Measurements from ENCODE around the gene LOXL1.

Gene LOXL1

GRCh38 chr15:73941044-73941443 lies 14.8 kb downstream of the LOXL1 start:
- DNase-seq, result peak; percentile 42

- no peak for DNase-seq
Observed at GRCh38 chr15:73941449-73941848, 15.2 kb downstream of the LOXL1 start.

- DNase-seq, result no peak
Observed at GRCh38 chr15:73941871-73942635, 15.8 kb downstream of the LOXL1 start.

DNA sequence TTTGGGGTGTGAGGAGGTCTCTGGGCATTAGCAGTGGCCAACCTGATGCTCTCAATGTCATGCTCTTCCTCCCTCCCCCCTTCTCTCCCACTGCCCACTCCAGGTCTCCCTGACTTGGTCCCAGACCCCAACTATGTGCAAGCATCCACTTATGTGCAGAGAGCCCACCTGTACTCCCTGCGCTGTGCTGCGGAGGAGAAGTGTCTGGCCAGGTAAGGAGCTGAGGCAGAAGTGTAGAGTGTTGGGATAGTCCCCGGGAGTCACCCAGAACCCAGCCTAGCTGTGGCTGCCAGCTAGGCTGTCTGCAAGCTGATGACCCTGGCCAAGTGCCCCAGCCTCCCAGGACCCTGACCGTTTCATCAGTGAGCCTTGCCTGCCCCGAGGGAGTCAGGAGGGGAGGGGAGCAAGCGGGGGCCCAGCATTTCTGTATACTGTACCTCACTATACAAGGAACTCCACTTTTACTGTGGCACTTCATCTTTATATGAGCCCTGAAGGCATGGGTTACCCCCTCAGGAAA lies 16.5 kb downstream of the LOXL1 start:
- no peak for DNase-seq

DNA sequence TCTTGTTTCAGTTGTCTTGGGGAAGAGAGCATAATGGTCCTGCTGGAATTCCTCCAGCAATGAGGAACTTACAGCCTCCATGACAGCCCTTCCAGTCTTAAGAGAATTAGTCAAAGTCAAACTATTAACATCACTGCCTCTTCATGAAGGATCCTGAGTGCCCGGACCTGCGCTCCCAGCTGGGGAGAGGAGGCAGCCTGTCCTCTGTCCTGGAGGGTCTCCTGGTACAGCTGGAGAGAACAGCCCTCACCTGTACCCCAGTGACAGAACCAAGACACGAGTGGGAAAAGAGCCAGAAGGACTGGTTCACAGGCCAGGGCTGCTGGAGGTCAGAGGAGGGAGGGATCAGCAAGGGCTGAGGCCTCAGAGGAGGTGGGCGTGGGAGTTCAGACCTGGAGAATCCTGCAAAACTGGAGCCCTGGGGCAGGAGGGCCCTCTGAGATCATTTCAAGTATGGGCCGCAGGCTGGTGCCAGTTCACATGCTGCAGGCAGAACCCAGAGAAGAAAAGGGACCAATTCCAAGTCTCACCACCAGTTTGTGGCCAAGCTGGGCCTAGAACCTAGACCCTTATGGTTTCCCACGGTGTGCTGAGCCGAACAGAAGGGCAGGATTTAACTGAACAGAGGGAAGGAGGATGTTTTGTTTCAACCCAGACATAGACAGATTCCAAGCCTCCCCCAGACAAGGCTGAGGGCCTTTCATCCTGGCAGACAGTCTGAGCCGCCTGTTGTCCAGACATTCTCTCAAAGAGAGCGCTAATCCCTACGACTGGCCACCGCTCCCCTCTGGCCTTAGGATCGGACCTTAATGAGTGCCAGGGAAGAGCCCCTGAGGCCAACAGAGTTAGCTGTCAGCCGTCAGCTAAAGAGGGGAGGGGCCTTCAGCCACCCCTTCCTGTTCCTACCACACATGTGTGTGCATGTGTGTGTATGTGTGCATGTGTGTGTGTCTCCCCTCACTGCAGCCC lies 18.2 kb downstream of the LOXL1 start:
- DNase-seq, result peak; percentile 50

- DNase-seq, result no peak
Observed at GRCh38 chr15:73945130-73945508, 18.9 kb downstream of the LOXL1 start.

GRCh38 chr15:73946046-73946721 lies 19.9 kb downstream of the LOXL1 start:
- DNase-seq, result no peak

DNA sequence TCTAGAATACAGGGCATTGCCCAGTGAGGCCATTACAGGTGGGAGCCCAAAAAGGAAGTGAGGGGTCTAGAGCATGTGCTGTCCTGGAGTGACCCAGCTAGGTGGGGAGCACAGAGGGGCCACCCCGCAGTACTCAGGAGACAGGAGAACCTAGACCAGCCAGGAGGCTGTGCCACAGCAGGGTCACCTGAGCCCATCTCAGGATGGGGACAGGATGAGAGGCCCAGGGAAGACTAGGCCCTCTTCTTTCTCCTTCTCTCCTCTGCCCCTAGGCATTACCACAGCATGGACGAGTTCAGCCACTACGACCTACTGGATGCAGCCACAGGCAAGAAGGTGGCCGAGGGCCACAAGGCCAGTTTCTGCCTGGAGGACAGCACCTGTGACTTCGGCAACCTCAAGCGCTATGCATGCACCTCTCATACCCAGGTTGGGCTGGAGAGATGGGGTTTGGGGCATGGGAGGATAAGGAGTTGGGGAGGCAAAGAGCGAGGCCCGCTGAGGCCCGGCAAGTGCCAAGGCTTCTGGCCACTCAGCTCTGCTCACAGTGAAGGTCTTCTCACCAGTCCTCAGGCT lies 20.6 kb downstream of the LOXL1 start:
- DNase-seq, result no peak

DNA sequence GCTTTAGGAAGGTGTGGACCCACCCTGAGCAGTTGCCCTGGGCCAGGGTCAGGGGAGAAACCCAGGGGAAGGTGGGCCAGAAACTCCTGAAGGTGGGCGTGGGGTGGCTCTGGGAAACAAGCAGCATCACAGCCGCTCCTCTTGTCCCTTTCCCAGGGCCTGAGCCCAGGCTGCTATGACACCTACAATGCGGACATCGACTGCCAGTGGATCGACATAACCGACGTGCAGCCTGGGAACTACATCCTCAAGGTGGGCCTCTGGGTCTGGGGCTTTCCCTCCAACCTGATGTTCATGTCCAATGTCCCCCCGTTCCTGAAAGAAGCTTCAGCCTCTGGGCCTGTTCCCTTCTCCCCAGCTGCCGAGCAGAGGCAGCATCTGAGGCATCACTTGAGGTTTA lies 21.4 kb downstream of the LOXL1 start:
- no peak for DNase-seq

GRCh38 chr15:73948396-73948795 lies 22.1 kb downstream of the LOXL1 start:
- DNase-seq, result no peak

DNA sequence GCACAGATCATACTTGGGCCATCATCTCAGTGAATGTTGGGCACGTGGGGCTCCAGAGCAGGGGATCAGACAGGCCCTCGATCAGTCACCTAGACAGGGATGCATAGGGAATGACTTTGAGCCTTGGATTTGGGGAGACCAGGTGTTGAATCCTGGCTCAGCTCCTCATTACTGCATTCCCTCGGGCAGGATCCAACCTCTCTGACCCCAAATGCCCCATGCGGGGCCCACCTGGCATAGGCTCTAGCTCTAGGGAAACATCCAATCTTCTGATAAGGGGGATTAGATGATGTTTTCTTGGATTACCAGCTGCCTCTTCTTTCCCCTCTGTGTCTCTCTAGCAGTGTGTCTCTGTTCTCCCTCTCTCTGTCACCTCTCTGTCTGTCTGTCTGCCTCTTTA lies 22.7 kb downstream of the LOXL1 start:
- DNase-seq, result no peak

- no peak for DNase-seq
Observed at GRCh38 chr15:73949496-73949895, 23.2 kb downstream of the LOXL1 start.

GRCh38 chr15:73950479-73950830 lies 24.2 kb downstream of the LOXL1 start:
- no peak for DNase-seq

GRCh38 chr15:73950831-73951561 lies 24.7 kb downstream of the LOXL1 start:
- peak; percentile 96 for DNase-seq

- DNase-seq, result no peak
Observed at GRCh38 chr15:73951601-73952000, 25.3 kb downstream of the LOXL1 start.

- no peak for DNase-seq
Observed at GRCh38 chr15:73952171-73952912, 26.1 kb downstream of the LOXL1 start.

DNA sequence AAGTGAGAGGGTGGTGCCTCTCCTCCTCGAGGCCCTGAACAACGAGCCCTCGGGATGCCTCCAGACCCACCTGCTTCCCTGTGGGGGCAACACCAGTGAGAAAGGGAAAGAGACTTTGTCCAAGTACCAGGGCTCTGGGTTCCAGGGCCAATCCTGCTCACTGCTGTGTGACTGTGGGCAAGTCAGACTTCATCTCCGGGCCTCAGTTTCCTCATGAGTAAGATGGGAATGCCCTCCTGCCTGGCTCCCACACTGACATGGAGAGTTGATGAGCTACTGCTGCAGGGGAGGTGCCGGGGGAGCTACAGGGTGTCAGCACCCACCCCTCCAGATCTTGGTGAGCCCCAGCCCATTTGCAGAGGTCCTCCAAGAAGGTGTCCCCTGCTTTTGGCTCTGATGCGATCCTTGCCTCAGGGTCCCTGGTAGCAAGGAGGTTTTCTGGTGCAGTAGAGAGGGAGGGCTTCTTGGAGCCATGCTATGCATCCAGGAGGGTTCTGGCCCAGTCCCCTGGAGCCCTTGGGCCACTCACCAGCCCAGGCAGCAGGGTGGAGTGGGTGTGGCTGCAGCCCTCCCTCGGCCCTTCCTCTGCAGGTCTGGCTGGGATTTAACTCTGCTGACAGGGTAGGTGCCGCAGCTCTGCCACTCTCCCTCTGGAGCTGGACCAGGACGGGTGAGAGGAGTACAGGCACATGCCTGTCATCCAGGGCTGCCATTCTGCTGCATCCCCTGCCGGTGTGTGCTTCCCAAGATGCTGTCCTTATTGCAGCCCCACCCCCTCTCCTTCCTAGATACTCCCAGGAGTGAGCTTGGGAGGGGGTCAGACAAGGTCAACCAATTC lies 26.9 kb downstream of the LOXL1 start:
- DNase-seq, result no peak

GRCh38 chr15:73954188-73955145 lies 28.2 kb downstream of the LOXL1 start:
- peak; percentile 33 for DNase-seq

DNA sequence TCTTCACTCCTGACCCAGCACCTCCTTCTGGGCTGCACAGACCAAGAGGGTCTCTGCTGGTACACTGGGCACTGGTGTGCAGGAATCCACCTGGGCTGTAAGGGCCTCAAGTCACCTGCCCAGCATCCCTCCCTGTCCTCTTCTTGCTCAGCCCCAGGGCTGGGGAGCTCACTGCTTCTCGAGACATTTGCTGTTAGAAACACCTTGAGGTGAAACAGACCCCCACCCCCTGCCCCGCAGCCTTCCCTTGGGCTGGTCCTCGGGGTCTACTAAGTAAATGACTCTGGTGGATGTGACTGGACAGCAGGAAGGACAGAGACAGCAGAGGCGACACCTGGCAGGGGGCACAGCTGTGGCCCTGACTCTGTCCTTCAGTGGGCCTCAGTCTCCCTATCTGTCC lies 29.1 kb downstream of the LOXL1 start:
- DNase-seq, result no peak

Measured in eye (tissue), 1 donor.